GM12872 (cell line): ENCODE measurements around the gene KCTD15.

Experiments used
- CTCF ChIP-seq: IDR thresholded peaks from 3 replicates; pipeline ENCODE4 v1.5.1; 2011; ENCODE audit warnings: low read depth, mild to moderate bottlenecking, low read length, moderate library complexity; ENCODE audit not compliant: insufficient read depth

The KCTD15 gene

GRCh38 chr19:33831825-33832224, 35.2 kb downstream of the KCTD15 start:
- TF ChIP-seq CTCF, result no peak

- TF ChIP-seq CTCF, result no peak
Measured at GRCh38 chr19:33832633-33833032, 36.0 kb downstream of the KCTD15 start.

- no peak for TF ChIP-seq CTCF
Measured at GRCh38 chr19:33840382-33840781, 43.7 kb downstream of the KCTD15 start.

- no peak for TF ChIP-seq CTCF
Measured at GRCh38 chr19:33840783-33841182, 44.1 kb downstream of the KCTD15 start.

GRCh38 chr19:33841685-33842084, 45.0 kb downstream of the KCTD15 start:
- no peak for TF ChIP-seq CTCF

- no peak for TF ChIP-seq CTCF
Measured at GRCh38 chr19:33844478-33844877, 47.8 kb downstream of the KCTD15 start.

- no peak for TF ChIP-seq CTCF
Measured at GRCh38 chr19:33845498-33845897, 48.8 kb downstream of the KCTD15 start.
